SK-MEL-5 (cell line): ENCODE measurements around the gene HSDL1. TPM values are rescaled to one million over a fixed set of nuclear protein-coding genes. Genes with fewer than 3 reads are reported as not detected.
A peak's percentile ranks its signal among the peaks of the same experiment; 100 is the strongest.

Experiments used
- DNase-seq: peaks from one replicate; pipeline ENCODE4 v3.0.0-alpha.2; 2016; ENCODE audit warnings: low read depth, low spot score
- in situ Hi-C: cut with HindIII; loops from 2 replicates; pipeline ENCODE4 v1.10.0; 2016; ENCODE audit warnings: low sequenced_read_pairs, high pct_unique_total_duplicates, low pct_unique_long_range_greater_than_20kb
- total RNA-seq: library from RNA; depleted of rRNA; stranded (reverse); fragments of >200 nt; shearing (Covaris generic); gene quantifications from 2 replicates; pipeline ENCODE4 v1.2.3, GENCODE V29; 2014

The HSDL1 gene
- total RNA-seq, 1 experiment from 2014 or later: 42.0 TPM

- DNase-seq: no peak
- in situ Hi-C loops: no loop called here
Measured at GRCh38 chr16:84095466-84095865, 49.5 kb downstream of the HSDL1 start.

GRCh38 chr16:84093879-84094270, 51.1 kb downstream of the HSDL1 start:
- in situ Hi-C loops: no loop called here

GRCh38 chr16:84093120-84093878, 51.7 kb downstream of the HSDL1 start:
- in situ Hi-C loops: no loop called here
- no peak for DNase-seq

More at GRCh38 chr16:84093879-84094270, 51.1 kb downstream of the HSDL1 start:
- no peak for DNase-seq

GRCh38 chr16:84091460-84091859, 53.5 kb downstream of the HSDL1 start:
- in situ Hi-C loops: no loop called here

GRCh38 chr16:84090211-84090610, 54.8 kb downstream of the HSDL1 start:
- in situ Hi-C loops: no loop called here
- DNase-seq: no peak

More at GRCh38 chr16:84091460-84091859, 53.5 kb downstream of the HSDL1 start:
- no peak for DNase-seq

GRCh38 chr16:84088695-84089395, 56.1 kb downstream of the HSDL1 start:
- no peak for DNase-seq
- in situ Hi-C loops: no loop called here

GRCh38 chr16:84087466-84088151, 57.4 kb downstream of the HSDL1 start:
- DNase-seq: no peak
- in situ Hi-C loops: no loop called here

- DNase-seq: no peak
- in situ Hi-C loops: no loop called here
Measured at GRCh38 chr16:84087001-84087400, 58.0 kb downstream of the HSDL1 start.

- in situ Hi-C loops: no loop called here
- DNase-seq: no peak
Measured at GRCh38 chr16:84086341-84086740, 58.6 kb downstream of the HSDL1 start.

- in situ Hi-C loops: no loop called here
- DNase-seq: no peak
Measured at GRCh38 chr16:84085773-84086172, 59.2 kb downstream of the HSDL1 start.

- in situ Hi-C loops: no loop called here
- no peak for DNase-seq
Measured at GRCh38 chr16:84085271-84085667, 59.7 kb downstream of the HSDL1 start.

- DNase-seq: peak; percentile 72
- in situ Hi-C loops: no loop called here
Measured at GRCh38 chr16:84084570-84085270, 60.3 kb downstream of the HSDL1 start.

GRCh38 chr16:84082835-84083569, 62.0 kb downstream of the HSDL1 start:
- no peak for DNase-seq
- in situ Hi-C loops: no loop called here

- in situ Hi-C loops: no loop called here
- DNase-seq: no peak
Measured at GRCh38 chr16:84082110-84082509, 62.9 kb downstream of the HSDL1 start.

- in situ Hi-C loops: no loop called here
- DNase-seq: no peak
Measured at GRCh38 chr16:84081446-84081989, 63.5 kb downstream of the HSDL1 start.

GRCh38 chr16:84080813-84081212, 64.2 kb downstream of the HSDL1 start:
- in situ Hi-C loops: no loop called here
- DNase-seq: no peak

- no peak for DNase-seq
- in situ Hi-C loops: no loop called here
Measured at GRCh38 chr16:84080378-84080777, 64.6 kb downstream of the HSDL1 start.
